GM13976 (cell line): ENCODE measurements around the gene OR4D1.
A peak's percentile ranks its signal among the peaks of the same experiment; 100 is the strongest.
"Not testable (repeated sequence)": the region's sequence is repeated elsewhere in the genome, so short reads cannot be mapped to it uniquely, and the experiment has no call there.

Source experiments
- DNase-seq: peaks from one replicate; pipeline ENCODE4 v3.0.0; 2012; ENCODE audit warnings: low spot score
- CTCF ChIP-seq: IDR thresholded peaks from 2 replicates; pipeline ENCODE4 v1.5.1; 2012; ENCODE audit warnings: borderline replicate concordance, mild to moderate bottlenecking; ENCODE audit not compliant: insufficient read depth; ENCODE audit errors: extremely low read depth, missing control alignments, control extremely low read depth
- in situ Hi-C: fragments of 300-500 bp; cut with MboI; formaldehyde crosslinking; loops from one replicate; pipeline ENCODE4 v1.12.0; 2022; ENCODE audit warnings: low sequenced_read_pairs, mixed read lengths, inconsistent platforms; ENCODE audit not compliant: unreplicated experiment

The OR4D1 gene

GRCh38 chr17:58121925-58122324 is 26.3 kb upstream of the OR4D1 start:
- in situ Hi-C loops: no loop called here
- peak; percentile 44 for DNase-seq
- peak; percentile 18 for TF ChIP-seq CTCF

- in situ Hi-C loops: no loop called here
- DNase-seq: no peak
- TF ChIP-seq CTCF: no peak
These were observed 20.3 kb upstream of the OR4D1 start for GRCh38 chr17:58127846-58128245.

- in situ Hi-C loops, DNase-seq: not testable (repeated sequence)
These were observed 15.5 kb upstream of the OR4D1 start for GRCh38 chr17:58132697-58133096.

- TF ChIP-seq CTCF: no peak
- in situ Hi-C loops: no loop called here
- DNase-seq: no peak
These were observed 11.4 kb upstream of the OR4D1 start for GRCh38 chr17:58136669-58137279.

- no peak for DNase-seq
- no peak for TF ChIP-seq CTCF
- in situ Hi-C loops: no loop called here
These were observed 6.7 kb upstream of the OR4D1 start for GRCh38 chr17:58141505-58141904.

GRCh38 chr17:58143335-58143734 is 4.8 kb upstream of the OR4D1 start:
- DNase-seq, in situ Hi-C loops: not testable (repeated sequence)

- TF ChIP-seq CTCF: no peak
- no peak for DNase-seq
- in situ Hi-C loops: no loop called here
These were observed 3.4 kb upstream of the OR4D1 start for GRCh38 chr17:58144801-58145200.

GRCh38 chr17:58148609-58149008 is 425 bp downstream of the OR4D1 start:
- TF ChIP-seq CTCF: no peak
- no peak for DNase-seq
- in situ Hi-C loops: no loop called here
